Osteoblast (primary cell): Measurements from ENCODE around the gene TAGLN2. TPM values are rescaled to one million over a fixed set of nuclear protein-coding genes. Genes with fewer than 3 reads are reported as not detected.

Source experiments
- DNase-seq: peaks from one replicate; pipeline ENCODE4 v3.0.0; 2011; ENCODE audit warnings: low spot score, mixed read lengths; ENCODE audit not compliant: insufficient read length; ENCODE audit errors: missing footprints
- H2AFZ ChIP-seq: 2 replicates; pipeline ENCODE4 v1.6.0; 2011; ENCODE audit warnings: mild to moderate bottlenecking, low read length
- H3K27ac ChIP-seq: 2 replicates; pipeline ENCODE4 v1.5.1; 2011; ENCODE audit warnings: mild to moderate bottlenecking, low read depth, low read length, moderate library complexity
- H3K27me3 ChIP-seq: 2 replicates; pipeline ENCODE4 v1.6.0; 2012; ENCODE audit warnings: mild to moderate bottlenecking, control low read depth, inconsistent platforms, low read length, moderate library complexity; ENCODE audit not compliant: insufficient read depth
- H3K36me3 ChIP-seq: 2 replicates; pipeline ENCODE4 v1.5.1; 2011; ENCODE audit warnings: mild to moderate bottlenecking, low read length, control low read depth, moderate library complexity; ENCODE audit not compliant: insufficient read depth
- H3K4me1 ChIP-seq: 2 replicates; pipeline ENCODE4 v1.5.1; 2011; ENCODE audit warnings: mild to moderate bottlenecking, low read length, control low read depth, moderate library complexity; ENCODE audit not compliant: insufficient read depth
- H3K4me2 ChIP-seq: 2 replicates; pipeline ENCODE4 v1.6.0; 2011; ENCODE audit warnings: mild to moderate bottlenecking, low read length; ENCODE audit not compliant: insufficient read depth
- H3K4me3 ChIP-seq: fragments of 200-600 bp; sonication (generic); 3 replicates; pipeline ENCODE4 v1.5.1; 2012; ENCODE audit warnings: mild to moderate bottlenecking, low read length, inconsistent platforms; ENCODE audit not compliant: insufficient read depth
- H3K79me2 ChIP-seq: 2 replicates; pipeline ENCODE4 v1.6.0; 2012; ENCODE audit warnings: mild to moderate bottlenecking, low read length, control low read depth, inconsistent platforms; ENCODE audit not compliant: insufficient read depth
- H3K9me3 ChIP-seq: 2 replicates; pipeline ENCODE4 v1.5.1; 2011; ENCODE audit warnings: low read depth, low read length, control low read depth
- H4K20me1 ChIP-seq: 2 replicates; pipeline ENCODE4 v1.6.0; 2012; ENCODE audit warnings: mild to moderate bottlenecking, low read length, control low read depth; ENCODE audit not compliant: insufficient read depth
- CTCF ChIP-seq: IDR thresholded peaks from 2 replicates; pipeline ENCODE4 v1.5.1; 2011; ENCODE audit warnings: mild to moderate bottlenecking, low read depth, low read length, moderate library complexity; ENCODE audit errors: extremely low read depth
- small RNA-seq: library from RNA; depleted of rRNA; stranded (forward); fragments of <200 nt; gene quantifications from one replicate; pipeline ENCODE3, GENCODE V24; 2012
- total RNA-seq: library from RNA; depleted of rRNA; stranded (reverse); fragments of >200 nt; gene quantifications from 2 replicates; pipeline ENCODE4 v1.2.3, GENCODE V29; 2012

The TAGLN2 gene
- total RNA-seq, 1 donor, result 159 TPM

- H3K4me3 ChIP-seq, result no peak overlapping the region
- H3K9me3 ChIP-seq, result no peaks in the 10 kb centered on the region
- no peaks in the 10 kb centered on the region for H3K27me3 ChIP-seq
- H3K27ac ChIP-seq, result no peak overlapping the region
- no peaks in the 10 kb centered on the region for H4K20me1 ChIP-seq
- TF ChIP-seq CTCF, result no peak
- H3K79me2 ChIP-seq, result no peaks in the 10 kb centered on the region
- H3K4me1 ChIP-seq, result peaks cover 16% of the 10 kb centered on the region
- DNase-seq, result no peak
- H2AFZ ChIP-seq, result no peak overlapping the region
- H3K36me3 ChIP-seq, result no peaks in the 10 kb centered on the region
- H3K4me2 ChIP-seq, result no peak overlapping the region
These were observed 54.6 kb downstream of the TAGLN2 start for GRCh38 chr1:159870704-159871103.

GRCh38 chr1:159869607-159870006, 55.7 kb downstream of the TAGLN2 start:
- TF ChIP-seq CTCF, result no peak
- Histone ChIP-seq H3K9me3 (no peaks in the 10 kb centered on the region), H3K4me3 (no peak overlapping the region), H3K4me2 (peak overlapping the region; percentile 21), H4K20me1 (no peaks in the 10 kb centered on the region), H3K27ac (no peak overlapping the region), H2AFZ (no peak overlapping the region), H3K4me1 (peaks cover 16% of the 10 kb centered on the region), H3K27me3 (no peaks in the 10 kb centered on the region), H3K36me3 (no peaks in the 10 kb centered on the region), H3K79me2 (no peaks in the 10 kb centered on the region)
- peak; percentile 56 for DNase-seq

GRCh38 chr1:159869173-159869572, 56.1 kb downstream of the TAGLN2 start:
- Histone ChIP-seq H3K36me3 (no peaks in the 10 kb centered on the region), H3K79me2 (no peaks in the 10 kb centered on the region), H3K4me1 (peaks cover 16% of the 10 kb centered on the region), H3K4me3 (no peak overlapping the region), H3K9me3 (no peaks in the 10 kb centered on the region), H3K27ac (no peak overlapping the region), H3K27me3 (no peaks in the 10 kb centered on the region), H3K4me2 (peak overlapping the region; percentile 21), H4K20me1 (no peaks in the 10 kb centered on the region), H2AFZ (no peak overlapping the region)
- peak; percentile 92 for DNase-seq
- TF ChIP-seq CTCF, result no peak

GRCh38 chr1:159868766-159869165, 56.5 kb downstream of the TAGLN2 start:
- Histone ChIP-seq H3K4me1 (peaks cover 16% of the 10 kb centered on the region), H3K27ac (no peak overlapping the region), H3K79me2 (no peaks in the 10 kb centered on the region), H3K36me3 (no peaks in the 10 kb centered on the region), H3K27me3 (no peaks in the 10 kb centered on the region), H4K20me1 (no peaks in the 10 kb centered on the region), H2AFZ (no peak overlapping the region), H3K9me3 (no peaks in the 10 kb centered on the region), H3K4me2 (peak overlapping the region; percentile 21), H3K4me3 (no peak overlapping the region)
- peak; percentile 77 for DNase-seq
- no peak for TF ChIP-seq CTCF

Small RNA genes lying within 50 kb of the gene (small RNA-seq; reads per million reads assigned to genes)
- not detected for gene MIR4259

Other genes starting within 250 kb of the TAGLN2 start
- gene CRP, start 210.9 kb downstream of the TAGLN2 start, total RNA-seq, result not detected in 2 replicates
- gene DUSP23, start 144.5 kb downstream of the TAGLN2 start, total RNA-seq, result 13.8 and 15.9 TPM in 2 replicates
- gene FCRL6, start 123.1 kb downstream of the TAGLN2 start, total RNA-seq, result not detected in 2 replicates
- under 0.01 and 0.36 TPM in 2 replicates for gene SLAMF8, start 98.6 kb downstream of the TAGLN2 start, total RNA-seq
- gene VSIG8, start 62.9 kb downstream of the TAGLN2 start, total RNA-seq, result not detected in 2 replicates
- 0.29 and 0.36 TPM in 2 replicates for gene CFAP45, start 25.3 kb downstream of the TAGLN2 start, total RNA-seq
- under 0.01 TPM in 2 replicates for gene IGSF9, start 20.1 kb upstream of the TAGLN2 start, total RNA-seq
- not detected in 2 replicates for gene SLAMF9, start 28.7 kb upstream of the TAGLN2 start, total RNA-seq
- 7.2 and 7.4 TPM in 2 replicates for gene PIGM, start 106.5 kb upstream of the TAGLN2 start, total RNA-seq
- gene KCNJ10, start 144.7 kb upstream of the TAGLN2 start, total RNA-seq, result not detected in 2 replicates
- gene KCNJ9, start 156.0 kb upstream of the TAGLN2 start, total RNA-seq, result not detected in 2 replicates
- 18.0 and 19.9 TPM in 2 replicates for gene IGSF8, start 173.1 kb upstream of the TAGLN2 start, total RNA-seq
- 0.72 and 1.2 TPM in 2 replicates for gene ATP1A2, start 190.3 kb upstream of the TAGLN2 start, total RNA-seq
- not detected in 2 replicates for gene ATP1A4, start 226.1 kb upstream of the TAGLN2 start, total RNA-seq